C4-2B (cell line): ENCODE measurements around the gene PRPF19.

ENCODE experiments used
- ZFX ChIP-seq: fragments of 450-650 bp; IDR thresholded peaks from 2 replicates; pipeline ENCODE4 v1.6.1; 2017
- TF ChIP-seq, protein P1 (sequence below): fragments of 450-650 bp; conservative IDR thresholded peaks from 2 replicates; pipeline ENCODE4 v1.5.1; 2017; ENCODE audit warnings: mild to moderate bottlenecking

DNA sequence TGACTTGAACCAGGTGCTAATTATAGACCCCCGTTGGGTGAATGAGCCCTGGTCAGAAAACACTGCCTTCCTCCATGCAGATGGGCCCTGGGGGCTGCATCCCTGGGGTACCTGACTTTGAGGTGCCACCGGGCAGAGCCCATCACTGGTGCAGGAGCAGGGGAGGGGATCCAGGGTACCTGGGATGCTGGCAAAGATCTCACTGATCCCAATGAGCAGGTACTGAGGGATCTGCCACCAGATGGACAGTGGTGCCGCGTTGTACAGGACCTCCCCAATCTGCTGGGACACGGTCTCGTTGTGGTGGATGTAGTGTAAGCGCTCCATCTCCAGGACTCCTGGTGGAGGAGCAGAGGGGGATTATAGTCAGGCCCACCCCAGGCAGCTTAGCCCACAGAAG, 32.9 kb upstream of the PRPF19 start:
- TF ChIP-seq, protein P1, sequence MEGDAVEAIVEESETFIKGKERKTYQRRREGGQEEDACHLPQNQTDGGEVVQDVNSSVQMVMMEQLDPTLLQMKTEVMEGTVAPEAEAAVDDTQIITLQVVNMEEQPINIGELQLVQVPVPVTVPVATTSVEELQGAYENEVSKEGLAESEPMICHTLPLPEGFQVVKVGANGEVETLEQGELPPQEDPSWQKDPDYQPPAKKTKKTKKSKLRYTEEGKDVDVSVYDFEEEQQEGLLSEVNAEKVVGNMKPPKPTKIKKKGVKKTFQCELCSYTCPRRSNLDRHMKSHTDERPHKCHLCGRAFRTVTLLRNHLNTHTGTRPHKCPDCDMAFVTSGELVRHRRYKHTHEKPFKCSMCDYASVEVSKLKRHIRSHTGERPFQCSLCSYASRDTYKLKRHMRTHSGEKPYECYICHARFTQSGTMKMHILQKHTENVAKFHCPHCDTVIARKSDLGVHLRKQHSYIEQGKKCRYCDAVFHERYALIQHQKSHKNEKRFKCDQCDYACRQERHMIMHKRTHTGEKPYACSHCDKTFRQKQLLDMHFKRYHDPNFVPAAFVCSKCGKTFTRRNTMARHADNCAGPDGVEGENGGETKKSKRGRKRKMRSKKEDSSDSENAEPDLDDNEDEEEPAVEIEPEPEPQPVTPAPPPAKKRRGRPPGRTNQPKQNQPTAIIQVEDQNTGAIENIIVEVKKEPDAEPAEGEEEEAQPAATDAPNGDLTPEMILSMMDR: no peak
- no peak for TF ChIP-seq ZFX
